Stimulated activated CD8-positive, alpha-beta memory T cell treated with anti-CD3 and anti-CD28 coated beads, Interleukin-4, amount 100 ng/mL, for 24 hours (primary cell): ENCODE results near the gene CCSER1.

Source experiments
- DNase-seq: peaks from one replicate; pipeline ENCODE4 v3.0.0-alpha.2; 2020; ENCODE audit warnings: low read depth

The CCSER1 gene

GRCh38 chr4:90958256-90958895 is 831.2 kb downstream of the CCSER1 start:
- DNase-seq, result no peak

GRCh38 chr4:90960433-90960832 is 833.2 kb downstream of the CCSER1 start:
- no peak for DNase-seq

- no peak for DNase-seq
Observed at GRCh38 chr4:90960840-90961239, 833.6 kb downstream of the CCSER1 start.

GRCh38 chr4:90970021-90970420 is 842.8 kb downstream of the CCSER1 start:
- no peak for DNase-seq

GRCh38 chr4:90977726-90978125 is 850.5 kb downstream of the CCSER1 start:
- DNase-seq, result no peak

GRCh38 chr4:90979556-90979955 is 852.4 kb downstream of the CCSER1 start:
- no peak for DNase-seq

DNA sequence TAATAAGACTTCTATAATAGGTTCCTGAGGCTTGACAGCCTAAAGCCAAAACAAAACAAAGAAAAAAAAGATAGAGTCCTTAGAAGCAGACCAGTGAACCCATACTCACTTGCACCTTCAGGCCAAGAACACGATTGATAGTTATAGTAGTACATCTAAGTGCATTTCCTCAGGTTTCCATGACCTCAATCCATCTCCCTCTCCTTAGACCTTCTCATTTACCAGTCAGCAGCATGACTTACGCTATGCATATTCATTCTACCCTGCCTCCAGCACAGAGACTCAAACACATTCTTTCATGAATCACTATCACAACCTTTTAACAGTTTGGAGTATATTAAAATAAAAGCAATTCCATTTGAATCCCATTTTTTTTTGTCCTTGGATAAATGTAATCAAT is 855.6 kb downstream of the CCSER1 start:
- no peak for DNase-seq

DNA sequence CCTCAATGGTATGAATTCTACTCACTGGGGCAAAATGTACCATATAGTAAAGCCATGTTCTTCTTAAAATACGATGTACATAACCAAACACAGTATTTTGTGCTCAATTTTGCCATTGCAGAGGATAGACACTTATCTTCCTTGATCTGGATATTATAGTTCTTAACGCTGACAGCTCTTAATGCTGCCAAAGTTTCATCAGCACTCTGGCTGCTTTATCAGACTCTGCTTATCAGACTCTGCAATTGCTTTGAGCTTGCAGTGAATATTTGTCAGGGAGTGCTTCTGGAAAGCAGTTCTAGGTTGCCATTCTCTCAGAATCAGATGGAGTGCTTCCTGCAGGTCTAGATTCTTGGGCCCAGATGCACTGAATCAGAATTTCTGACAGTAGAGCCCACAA is 863.1 kb downstream of the CCSER1 start:
- DNase-seq, result no peak

DNA sequence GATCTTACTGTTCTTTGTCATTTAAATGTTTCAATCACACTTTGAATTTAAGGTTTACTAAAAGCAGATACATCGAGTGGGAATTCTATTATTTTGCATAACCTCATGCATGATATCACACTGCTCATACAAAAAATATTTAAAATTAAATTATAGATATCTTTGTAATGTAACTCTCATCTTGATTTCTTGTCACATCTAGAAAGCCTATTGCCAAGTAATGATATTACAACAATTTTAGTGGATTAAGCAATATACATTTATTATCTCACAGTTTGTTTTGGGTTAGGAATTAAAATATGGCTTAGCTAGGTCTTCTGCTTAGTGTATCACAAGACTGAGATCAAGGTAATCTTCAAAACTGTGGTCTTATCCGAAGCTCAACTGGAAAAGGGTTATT is 865.0 kb downstream of the CCSER1 start:
- no peak for DNase-seq

- no peak for DNase-seq
Observed at GRCh38 chr4:90994851-90995574, 867.8 kb downstream of the CCSER1 start.

- DNase-seq, result no peak
Observed at GRCh38 chr4:90995996-90996395, 868.8 kb downstream of the CCSER1 start.

DNA sequence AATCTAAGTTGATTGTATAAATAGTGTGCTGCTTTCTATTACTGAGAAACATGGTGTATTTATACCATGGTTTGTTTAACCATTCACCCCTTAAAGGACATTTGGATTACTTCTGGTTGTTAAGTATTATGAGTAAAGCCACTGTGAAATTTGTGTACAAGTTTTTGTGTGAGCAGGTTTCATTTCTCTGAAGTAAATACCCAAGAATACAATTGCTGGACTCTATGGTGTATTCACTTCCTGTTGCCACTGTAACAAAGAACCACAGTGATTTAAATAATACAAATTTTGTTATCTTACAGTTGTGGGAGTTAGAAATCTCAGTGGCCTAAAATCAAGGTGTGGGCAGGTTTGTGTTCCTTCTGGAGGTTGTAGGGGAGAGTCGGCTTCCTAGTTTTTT is 869.6 kb downstream of the CCSER1 start:
- DNase-seq, result no peak

DNA sequence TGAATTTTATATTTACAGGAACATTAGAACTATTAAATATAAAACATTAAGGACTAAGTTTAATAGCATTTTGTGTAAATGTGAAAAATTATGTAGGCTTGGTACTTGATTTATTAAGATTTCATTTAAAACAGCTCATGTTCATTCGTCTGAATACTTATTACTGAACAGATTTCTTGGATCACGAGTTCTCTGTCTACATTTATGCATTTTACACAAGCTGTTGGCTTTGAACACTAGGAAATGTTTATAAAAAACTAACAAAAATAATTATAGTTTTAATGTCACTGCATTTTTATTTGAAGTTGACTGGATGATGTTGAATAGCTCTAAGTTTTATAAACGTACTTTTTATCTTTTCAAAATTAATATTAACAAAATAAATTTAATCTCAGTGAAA is 888.7 kb downstream of the CCSER1 start:
- no peak for DNase-seq

- DNase-seq, result no peak
Observed at GRCh38 chr4:91019513-91019912, 892.3 kb downstream of the CCSER1 start.

GRCh38 chr4:91025241-91026148 is 898.3 kb downstream of the CCSER1 start:
- no peak for DNase-seq

DNA sequence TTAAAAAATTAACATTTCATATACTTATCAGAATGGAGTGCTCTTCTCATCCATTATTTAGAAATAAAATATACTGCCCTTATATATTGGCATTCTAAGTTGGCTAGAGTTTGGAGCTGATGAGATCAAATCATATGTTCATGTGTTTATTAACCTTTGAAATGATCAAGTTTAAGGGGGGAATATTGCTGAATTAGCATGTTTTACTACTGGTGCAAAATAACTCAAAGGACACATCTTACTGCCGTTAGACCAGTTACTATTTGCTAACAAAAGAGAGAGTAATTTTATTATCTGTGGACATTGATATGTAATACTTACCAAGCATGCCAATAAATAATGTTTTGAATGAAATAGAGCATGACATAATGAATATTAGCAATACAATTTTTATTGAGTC is 901.0 kb downstream of the CCSER1 start:
- no peak for DNase-seq

DNA sequence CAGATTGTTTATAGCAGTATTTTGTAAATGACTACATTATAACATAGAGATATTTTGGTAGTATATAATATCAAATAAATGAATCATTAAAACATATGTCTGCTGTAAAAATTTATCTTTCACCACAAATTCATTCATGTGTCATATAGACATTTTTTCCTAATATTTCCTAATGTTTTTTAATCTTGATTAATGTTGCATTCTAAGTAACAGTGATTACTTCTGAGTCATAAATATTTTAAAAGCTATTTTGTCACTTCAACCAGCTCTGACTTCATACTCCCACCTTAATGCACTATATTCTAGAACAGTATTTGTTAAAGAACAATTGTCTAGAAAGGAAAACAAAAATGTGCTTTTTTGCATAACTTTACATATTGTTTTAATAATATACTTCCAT is 904.6 kb downstream of the CCSER1 start:
- no peak for DNase-seq

DNA sequence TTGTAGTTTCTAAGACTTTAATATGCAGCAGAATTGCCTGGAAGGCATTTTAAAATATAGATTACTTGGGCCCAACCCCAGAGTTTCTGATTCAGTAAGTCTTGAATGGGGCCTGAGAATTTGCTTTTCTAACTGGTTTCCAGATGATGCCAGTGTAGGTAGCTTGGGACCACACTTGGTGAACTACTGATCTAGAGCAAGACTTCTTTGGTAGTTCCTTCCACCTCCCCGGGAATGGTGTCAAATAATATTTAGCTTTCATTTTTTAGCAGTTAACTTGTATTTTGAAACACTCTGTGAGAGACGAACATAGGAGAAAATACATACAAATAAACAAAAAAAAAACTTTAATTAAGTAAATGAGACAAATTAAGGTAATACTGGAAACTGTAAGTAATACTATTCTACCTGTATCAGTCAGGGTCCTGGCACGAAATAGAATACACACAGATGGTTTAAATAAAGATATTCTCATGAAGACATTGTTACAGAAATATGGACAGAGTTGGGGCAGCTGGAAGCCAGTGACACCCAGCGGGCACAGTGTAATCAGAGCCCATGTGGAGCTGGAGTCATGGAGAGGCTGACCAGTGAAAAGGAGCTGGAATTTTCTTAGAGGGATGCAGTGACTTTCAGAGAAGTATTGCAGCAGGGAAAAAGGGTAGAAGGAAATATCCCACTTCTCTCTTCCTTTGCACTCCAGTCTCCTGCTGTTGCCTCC is 905.7 kb downstream of the CCSER1 start:
- no peak for DNase-seq

DNA sequence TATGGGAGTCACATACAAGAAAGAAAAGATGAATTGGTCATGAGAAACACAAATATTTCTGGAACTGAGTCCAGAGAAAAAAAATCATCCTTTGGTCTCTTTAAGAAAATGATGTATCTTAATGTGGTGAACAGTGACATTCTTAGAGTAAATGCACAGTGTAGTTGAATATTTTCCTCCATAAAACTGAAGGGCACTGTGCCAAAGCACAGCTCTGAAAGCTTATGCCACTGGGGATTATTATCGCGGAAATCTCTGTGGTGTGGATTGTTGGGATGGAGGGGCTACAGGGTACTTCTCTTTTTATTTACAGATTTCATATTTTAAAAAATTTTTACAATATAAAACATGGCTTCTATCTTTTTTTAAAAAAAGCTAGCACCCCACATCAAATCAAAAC is 908.1 kb downstream of the CCSER1 start:
- no peak for DNase-seq

- no peak for DNase-seq
Observed at GRCh38 chr4:91037951-91038350, 910.8 kb downstream of the CCSER1 start.

DNA sequence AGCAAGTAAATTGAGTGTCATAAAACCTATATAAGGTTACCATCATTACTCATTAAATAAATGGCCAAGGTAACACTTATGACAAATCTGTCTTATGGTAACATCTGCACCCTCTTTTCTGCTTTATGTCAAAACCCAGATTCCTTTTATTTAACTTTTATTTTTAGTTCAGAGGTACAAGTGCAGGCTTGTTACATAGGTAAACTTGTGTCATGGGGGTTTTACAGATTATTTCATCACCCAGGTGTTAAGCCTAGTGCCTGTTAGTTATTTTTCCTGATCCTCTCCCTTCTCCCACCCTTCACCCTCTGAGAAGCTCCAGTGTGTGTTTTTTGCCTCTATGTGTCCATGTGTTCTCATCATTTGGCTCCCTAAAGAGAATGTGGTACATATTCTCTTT is 930.7 kb downstream of the CCSER1 start:
- DNase-seq, result no peak

DNA sequence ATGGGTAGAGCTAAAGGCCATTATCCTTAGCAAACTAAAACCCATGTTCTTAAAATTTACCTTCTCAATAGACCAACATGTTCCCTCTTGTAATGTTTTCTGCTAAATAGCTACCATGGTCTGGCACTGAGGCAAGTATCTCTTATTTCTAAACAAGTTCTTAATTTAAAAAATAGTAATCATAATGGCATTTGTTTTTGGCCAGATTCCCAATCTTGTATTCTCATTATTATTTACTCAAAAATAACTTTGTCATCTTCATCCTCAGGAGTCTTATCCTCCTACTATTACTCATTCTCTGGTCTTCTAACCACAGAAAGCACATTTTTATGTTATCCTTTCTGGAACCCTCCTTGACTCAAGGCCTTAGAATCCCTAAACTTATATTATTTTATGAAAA is 931.2 kb downstream of the CCSER1 start:
- DNase-seq, result no peak
